Transverse colon (tissue), 4 donors: ENCODE data around the gene HAGHL. TPM values are rescaled to one million over a fixed set of nuclear protein-coding genes. Genes with fewer than 3 reads are reported as not detected.

Source experiments
- DNase-seq: peaks from one replicate; pipeline ENCODE4 v3.0.0-alpha.2; 2019
- H3K27ac ChIP-seq, 4 donors: fragments of 200-600 bp; sonication (generic); 2 replicates each; pipeline ENCODE4 v1.5.1; 2016 to 2018; ENCODE audit warnings: inconsistent platforms in 4 of 4
- H3K27me3 ChIP-seq: fragments of 200-600 bp; sonication (generic); 2 replicates; pipeline ENCODE4 v1.5.1; 2017; ENCODE audit warnings: inconsistent platforms
- H3K36me3 ChIP-seq, 4 donors: fragments of 200-600 bp; sonication (generic); 2 replicates each; pipeline ENCODE4 v1.5.1; 2017 to 2019; ENCODE audit warnings: inconsistent platforms in 4 of 4
- H3K4me1 ChIP-seq, 4 donors: fragments of 200-600 bp; sonication (generic); 2 replicates each; pipeline ENCODE4 v1.5.1; 2017 to 2020; ENCODE audit warnings: inconsistent platforms in 4 of 4
- H3K4me3 ChIP-seq, 4 donors: fragments of 200-600 bp; sonication (generic); 1 replicate in 1 of 4; 2 replicates in 3 of 4; pipeline versions ENCODE4 v1.5.1 to v1.6.1; 2017 to 2019; ENCODE audit warnings: inconsistent platforms in 4 of 4
- H3K9me3 ChIP-seq, 2 donors: fragments of 200-600 bp; sonication (generic); 2 replicates each; pipeline ENCODE4 v1.5.1; 2017 to 2019; ENCODE audit warnings: inconsistent platforms in 2 of 2
- CTCF ChIP-seq, 5 experiments: fragments of 200-600 bp in 3 of 5; fragments of 450-650 bp in 2 of 5; sonication (generic) in 3 of 5; IDR thresholded peaks; 1 replicate in 2 of 5; 2 replicates in 3 of 5; pipeline ENCODE4 v1.5.1; 2016 to 2017; ENCODE audit warnings: antibody characterized with exemption in 5 of 5, inconsistent platforms in 3 of 5, mild to moderate bottlenecking in 2 of 5, moderate library complexity in 1 of 5
- EP300 ChIP-seq: sonication (generic); formaldehyde crosslinking; IDR thresholded peaks from one replicate; pipeline ENCODE4 v1.6.1; 2017; ENCODE audit warnings: antibody characterized with exemption, low read depth
- POLR2A ChIP-seq: fragments of 450-650 bp; IDR thresholded peaks from one replicate; pipeline ENCODE4 v1.6.1; 2016; ENCODE audit warnings: antibody characterized with exemption, mild to moderate bottlenecking, moderate library complexity
- POLR2AphosphoS5 ChIP-seq, 3 donors: sonication (generic); formaldehyde crosslinking; IDR thresholded peaks; one replicate each; pipeline ENCODE4 v1.6.1; 2016; ENCODE audit warnings: antibody characterized with exemption in 3 of 3
- WGBS, 2 donors: methylation state at CpG; one replicate each; pipeline ENCODE4 v1.1.5; 2018; ENCODE audit warnings: low coverage in 1 of 2; 5-methylcytosine and 5-hydroxymethylcytosine counted together
- in situ Hi-C, 4 donors: fragments of 200-750 bp; cut with MboI; loops; one replicate each; pipeline versions ENCODE4 v1.15.0 to v1.15.1; 2017; ENCODE audit warnings: low sequenced_read_pairs in 3 of 4, low pct_ligation_motif_present in 1 of 4, low pct_unique_long_range_greater_than_20kb in 1 of 4
- intact Hi-C: fragments of 100-400 bp; cut with DNase I; formaldehyde crosslinking; loops from one replicate; pipeline ENCODE4 v1.15.1; 2023; ENCODE audit warnings: low total_unique reads
- total RNA-seq, 4 donors: library from RNA; depleted of rRNA; stranded (reverse); fragments of >200 nt; gene quantifications; one replicate each; pipeline ENCODE4 v1.1.0, GENCODE V29; 2016

HAGHL gene
- total RNA-seq, 4 donors from 2014 or later = 1.2 to 12.3 (median 5.5) TPM

- in situ Hi-C loops = no loop called here
These were observed 3.9 kb upstream of the HAGHL start for GRCh38 chr16:722835-723633.

GRCh38 chr16:723695-724094, 3.2 kb upstream of the HAGHL start:
- H3K4me3 ChIP-seq = no peak overlapping the region
- 77 to 100% methylated on average over 1 to 5 of the region's 9 CpGs for WGBS, 2 donors
- no peak for DNase-seq
- intact Hi-C loops (no loop called here), in situ Hi-C loops (no loop called here)
- no peaks in the 10 kb centered on the region for H3K36me3 ChIP-seq
- no peaks in the 10 kb centered on the region for H3K9me3 ChIP-seq
- H3K27me3 ChIP-seq = peaks cover 45% of the 10 kb centered on the region
- peaks cover 38 to 57% (median 52%) of the 10 kb centered on the region in 4 donors for H3K4me1 ChIP-seq
- no peak for TF ChIP-seq EP300
- TF ChIP-seq CTCF (IDR thresholded peaks at IDR 0.05) = no peak
- TF ChIP-seq POLR2AphosphoS5 (IDR thresholded peaks at IDR 0.05) = no peak
- TF ChIP-seq POLR2A = no peak
- no peak overlapping the region for H3K27ac ChIP-seq

More at GRCh38 chr16:722835-723633, 3.9 kb upstream of the HAGHL start:
- Histone ChIP-seq H3K36me3 (no peaks in the 10 kb centered on the region), H3K27ac (no peak overlapping the region), H3K9me3 (no peaks in the 10 kb centered on the region), H3K27me3 (peaks cover 38% of the 10 kb centered on the region), H3K4me1 (peaks cover 35 to 57% (median 52%) of the 10 kb centered on the region in 4 donors), H3K4me3 (no peak overlapping the region)
- no peak for TF ChIP-seq EP300
- no peak for TF ChIP-seq POLR2A
- intact Hi-C loops = no loop called here
- WGBS, 2 donors = 88% methylated on average over 24 of the region's 24 CpGs; no CpG with 5 or more reads in 1 of the 2 donors
- DNase-seq = no peak

DNA sequence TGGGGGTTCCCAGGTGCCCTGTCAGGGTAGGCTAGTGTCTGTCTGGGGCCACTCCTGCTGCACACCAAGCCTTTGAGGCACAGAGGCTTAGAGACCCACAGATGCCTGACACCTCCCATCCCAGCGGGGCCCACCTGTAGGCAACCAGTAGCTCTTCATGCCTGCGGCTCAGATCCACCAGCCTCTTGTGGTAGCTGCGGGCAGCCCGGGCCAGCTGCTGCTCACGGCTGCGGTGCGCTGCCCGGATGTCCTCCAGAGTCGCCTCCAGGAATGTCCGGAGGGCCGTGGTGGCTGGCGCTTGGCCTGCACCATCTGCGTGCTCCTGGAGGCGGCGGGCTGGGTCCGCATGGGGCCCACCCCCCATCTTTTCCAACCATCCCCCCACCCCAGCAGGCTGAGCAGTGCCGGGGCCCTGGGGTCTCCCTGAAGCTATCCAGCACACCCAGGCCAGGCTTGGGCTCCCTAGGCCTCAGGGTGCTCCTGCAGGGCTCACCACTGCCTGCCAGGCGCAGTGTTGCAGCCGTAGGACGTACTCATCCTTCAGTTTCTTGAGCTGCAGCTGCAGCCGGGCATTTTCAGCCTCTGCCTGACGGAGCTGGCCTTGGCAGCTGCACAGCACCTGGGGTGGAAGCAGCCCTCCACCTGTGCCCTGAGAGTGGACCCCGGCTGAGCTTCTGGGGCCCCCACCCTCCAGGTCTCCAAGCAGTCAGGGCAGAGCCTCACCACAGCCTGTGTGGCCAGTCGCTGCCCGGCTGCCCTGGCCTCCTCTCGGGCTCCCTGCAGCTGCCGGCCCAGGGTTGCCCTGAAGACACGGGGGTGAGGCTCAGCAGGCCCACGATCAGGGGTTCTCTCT, 2.5 kb upstream of the HAGHL start:
- Histone ChIP-seq H3K9me3 (no peaks in the 10 kb centered on the region), H3K4me3 (no peak overlapping the region), H3K36me3 (no peaks in the 10 kb centered on the region), H3K4me1 (peaks cover 35 to 52% (median 47%) of the 10 kb centered on the region in 4 donors), H3K27me3 (peaks cover 45% of the 10 kb centered on the region), H3K27ac (no peak overlapping the region)
- TF ChIP-seq EP300 (no peak), POLR2A (no peak), POLR2AphosphoS5 (IDR thresholded peaks at IDR 0.05) (no peak), CTCF (IDR thresholded peaks at IDR 0.05) (no peak)
- in situ Hi-C loops (no loop called here), intact Hi-C loops (no loop called here)
- DNase-seq = no peak
- 51% methylated on average over 26 of the region's 29 CpGs; no CpG with 5 or more reads in 1 of the 2 donors for WGBS, 2 donors

DNA sequence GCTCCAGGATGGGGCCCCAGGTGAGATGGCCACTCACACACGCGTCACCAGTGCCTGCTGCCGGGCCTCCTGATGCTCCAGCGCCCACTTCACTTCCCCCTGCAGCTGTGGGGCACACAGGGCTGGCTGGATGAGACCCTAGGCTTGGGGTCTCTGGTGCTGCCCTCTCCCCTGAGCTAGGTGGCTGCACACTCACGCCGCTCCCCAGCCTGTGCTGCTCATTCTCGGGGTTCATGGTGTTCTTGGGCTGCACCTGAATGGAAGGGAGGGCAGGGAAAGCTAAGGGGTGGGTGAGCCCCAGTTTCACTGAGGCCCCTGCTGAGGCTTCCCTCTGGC, 1.9 kb upstream of the HAGHL start:
- H3K4me3 ChIP-seq = no peak overlapping the region
- H3K27me3 ChIP-seq = peaks cover 45% of the 10 kb centered on the region
- H3K9me3 ChIP-seq = no peaks in the 10 kb centered on the region
- DNase-seq = no peak
- intact Hi-C loops = no loop called here
- H3K27ac ChIP-seq = no peak overlapping the region
- in situ Hi-C loops = no loop called here
- H3K36me3 ChIP-seq = no peaks in the 10 kb centered on the region
- TF ChIP-seq POLR2AphosphoS5 (IDR thresholded peaks at IDR 0.05) = no peak
- TF ChIP-seq POLR2A = no peak
- no peak for TF ChIP-seq EP300
- TF ChIP-seq CTCF (IDR thresholded peaks at IDR 0.05) = no peak
- peaks cover 31 to 48% (median 42%) of the 10 kb centered on the region in 4 donors for H3K4me1 ChIP-seq
- WGBS, 2 donors = 67% methylated on average over 2 of the region's 7 CpGs; no CpG with 5 or more reads in 1 of the 2 donors
